GM12874 (cell line): ENCODE measurements around the gene CFAP46.

Experiments used
- CTCF ChIP-seq: IDR thresholded peaks from 2 replicates; pipeline ENCODE4 v1.5.1; 2011; ENCODE audit warnings: low read depth, mild to moderate bottlenecking, control low read depth, low read length, moderate library complexity; ENCODE audit not compliant: insufficient read depth

CFAP46 gene

GRCh38 chr10:132977076-132977475 lies 34.7 kb upstream of the CFAP46 start:
- no peak for TF ChIP-seq CTCF

- TF ChIP-seq CTCF = no peak
Observed at GRCh38 chr10:132975831-132976682, 33.7 kb upstream of the CFAP46 start.

GRCh38 chr10:132974886-132975830 lies 32.8 kb upstream of the CFAP46 start:
- TF ChIP-seq CTCF = no peak

- no peak for TF ChIP-seq CTCF
Observed at GRCh38 chr10:132974249-132974796, 32.0 kb upstream of the CFAP46 start.

GRCh38 chr10:132973903-132974241 lies 31.5 kb upstream of the CFAP46 start:
- no peak for TF ChIP-seq CTCF

GRCh38 chr10:132972986-132973902 lies 30.9 kb upstream of the CFAP46 start:
- TF ChIP-seq CTCF = no peak
